HG02973 (cell line): ENCODE measurements around the gene ADARB2.

Experiments
- ATAC-seq: cut with Tn5 transposase; IDR thresholded peaks from one replicate; pipeline ENCODE4 v1.9.1; 2021; ENCODE audit warnings: moderate library complexity; ENCODE audit not compliant: unreplicated experiment

Gene ADARB2

GRCh38 chr10:1301143-1301542 lies 436.2 kb downstream of the ADARB2 start:
- no peak for ATAC-seq

GRCh38 chr10:1300218-1300617 lies 437.1 kb downstream of the ADARB2 start:
- no peak for ATAC-seq

DNA sequence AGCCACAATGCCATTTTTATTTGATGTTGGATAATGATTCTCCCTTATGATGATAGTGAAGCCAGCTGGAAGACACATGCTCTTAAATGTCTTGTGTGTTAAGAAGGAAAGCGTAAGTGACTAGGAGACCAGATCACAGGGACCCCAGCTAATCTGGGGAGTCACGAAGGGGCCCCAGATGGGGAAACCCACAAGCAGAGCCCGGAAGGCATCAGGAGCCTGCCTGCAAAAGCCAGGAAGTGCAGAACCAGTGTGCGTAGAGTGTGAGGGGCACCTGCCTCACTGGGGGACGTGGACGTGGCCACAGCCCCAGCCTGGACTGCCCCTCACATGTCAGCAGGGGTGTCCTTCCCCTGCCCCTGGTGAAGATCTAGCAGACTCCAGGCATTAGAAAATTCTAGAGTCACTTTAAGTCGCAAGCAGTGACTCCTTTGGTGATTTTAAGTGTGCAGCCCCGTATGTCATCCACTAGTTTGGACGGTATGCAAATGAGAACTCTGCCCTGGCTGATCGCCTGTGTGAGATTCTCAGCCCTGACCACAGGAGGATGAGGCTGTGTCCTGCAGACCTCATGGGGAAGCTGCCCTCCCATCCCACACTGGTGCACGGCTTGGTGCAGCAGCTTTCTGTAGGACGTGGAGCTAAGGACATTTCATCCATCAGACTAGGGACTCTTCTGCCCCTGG lies 438.1 kb downstream of the ADARB2 start:
- no peak for ATAC-seq

DNA sequence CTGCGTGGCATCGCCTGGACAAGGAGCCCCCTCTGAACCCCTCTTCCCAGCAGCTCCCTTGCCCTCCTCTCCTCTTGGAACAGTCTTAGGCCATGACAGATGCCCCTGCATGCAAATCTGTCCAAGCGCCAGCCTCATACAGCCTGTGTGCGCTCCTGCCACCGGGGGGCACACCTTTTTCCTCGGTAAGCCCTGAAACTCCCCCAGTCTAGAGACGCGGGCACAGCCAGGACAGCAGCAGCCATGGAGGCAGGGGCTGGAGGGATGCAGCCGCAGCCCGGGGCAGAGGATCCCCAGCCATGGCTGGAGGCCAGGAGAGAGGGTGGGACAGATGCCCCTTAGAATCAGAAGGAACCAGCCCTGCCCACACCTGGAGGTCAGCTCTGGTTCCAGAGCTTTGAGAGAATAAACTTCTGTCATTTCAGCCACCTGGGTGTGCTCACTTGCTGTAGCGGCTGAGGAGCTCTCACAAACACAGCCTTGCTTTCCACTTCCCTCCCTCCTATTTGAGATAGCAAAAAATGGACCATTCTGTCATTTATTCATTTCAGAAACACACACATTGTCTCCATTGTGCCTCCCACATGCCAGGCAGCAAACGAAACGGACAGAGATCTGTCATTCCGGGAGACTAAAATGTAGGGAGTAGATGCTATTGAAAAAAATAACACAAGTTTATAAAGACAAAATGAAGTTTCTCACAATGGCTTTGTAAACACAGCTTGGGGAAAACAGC lies 439.6 kb downstream of the ADARB2 start:
- ATAC-seq, result no peak

DNA sequence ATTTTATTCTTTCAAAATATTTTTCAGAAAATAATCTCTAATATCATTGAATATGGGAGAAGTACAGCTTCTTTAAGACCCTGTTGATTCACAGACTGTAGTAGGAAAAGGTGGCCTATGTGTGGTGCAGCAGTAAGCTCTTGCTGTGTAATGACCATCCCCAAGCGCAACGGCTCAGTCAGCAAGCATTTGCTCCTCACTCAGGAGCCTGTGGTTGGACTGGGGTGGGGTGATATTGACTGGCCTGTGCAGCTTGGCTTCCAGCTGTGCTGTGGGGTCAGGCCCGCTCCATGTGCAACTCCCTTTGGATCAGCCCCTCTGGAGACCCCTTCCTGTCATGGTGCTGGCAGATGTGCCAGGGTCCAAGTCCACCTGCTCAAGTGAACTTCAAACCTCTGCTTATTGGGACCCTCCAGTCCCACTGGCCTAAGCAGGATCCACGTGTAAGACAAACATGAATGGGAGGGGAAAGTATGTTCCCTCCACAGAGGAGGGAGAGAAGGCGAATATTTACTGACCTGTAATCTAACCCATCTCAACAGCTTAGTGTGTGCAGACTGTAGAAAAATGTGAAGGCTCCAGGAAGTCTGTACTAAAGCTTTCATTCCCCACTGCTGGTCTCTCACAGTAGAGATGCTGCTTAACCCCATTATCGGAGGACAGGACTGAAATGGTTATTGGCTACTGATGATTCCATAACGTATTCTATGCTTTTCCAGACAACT lies 441.4 kb downstream of the ADARB2 start:
- no peak for ATAC-seq

GRCh38 chr10:1294748-1295147 lies 442.6 kb downstream of the ADARB2 start:
- no peak for ATAC-seq

GRCh38 chr10:1293636-1294435 lies 443.5 kb downstream of the ADARB2 start:
- no peak for ATAC-seq

GRCh38 chr10:1293157-1293556 lies 444.2 kb downstream of the ADARB2 start:
- no peak for ATAC-seq

GRCh38 chr10:1292611-1293031 lies 444.7 kb downstream of the ADARB2 start:
- ATAC-seq, result no peak

- ATAC-seq, result no peak
Measured at GRCh38 chr10:1291178-1292090, 445.9 kb downstream of the ADARB2 start.

GRCh38 chr10:1290071-1290471 lies 447.3 kb downstream of the ADARB2 start:
- no peak for ATAC-seq

DNA sequence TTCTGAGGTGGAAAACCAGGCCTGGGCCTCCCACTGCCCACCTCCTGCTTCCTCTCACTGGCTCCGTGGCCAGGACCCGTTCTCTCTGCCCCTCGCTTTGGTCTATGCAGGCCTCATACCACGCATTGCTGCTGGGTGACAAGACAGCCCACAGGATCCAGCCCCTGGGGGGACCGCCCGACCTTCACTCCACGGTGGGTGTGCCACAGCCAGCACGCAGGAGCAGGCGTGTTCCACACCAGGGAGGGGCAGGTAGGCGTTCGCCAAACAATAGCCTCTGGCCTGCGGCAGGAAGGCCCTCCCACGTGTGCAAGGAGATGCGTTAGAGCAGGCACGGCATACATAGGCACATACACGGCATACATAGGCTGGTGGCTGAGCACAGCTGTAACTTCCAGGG lies 447.7 kb downstream of the ADARB2 start:
- ATAC-seq, result no peak

GRCh38 chr10:1287971-1288401 lies 449.3 kb downstream of the ADARB2 start:
- ATAC-seq, result no peak

DNA sequence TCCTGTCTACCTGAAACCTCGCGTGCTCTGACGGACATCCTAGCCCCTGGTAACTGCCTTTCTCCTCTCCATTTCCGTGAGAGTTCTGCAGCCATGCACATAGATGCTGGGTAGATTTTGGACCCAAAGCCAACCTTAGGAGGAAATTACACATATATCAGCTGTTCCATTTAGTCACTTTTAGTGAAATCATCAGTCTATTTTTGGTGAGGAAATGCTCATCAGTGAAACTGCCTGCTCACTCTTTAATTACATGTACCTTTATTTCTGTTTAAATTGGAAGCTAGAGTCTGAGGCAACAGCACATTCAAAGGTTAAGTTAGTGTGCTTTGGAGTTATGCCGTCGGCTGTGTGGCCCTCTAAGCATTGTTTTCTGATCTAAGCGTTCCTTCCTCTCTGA lies 449.8 kb downstream of the ADARB2 start:
- ATAC-seq, result no peak

DNA sequence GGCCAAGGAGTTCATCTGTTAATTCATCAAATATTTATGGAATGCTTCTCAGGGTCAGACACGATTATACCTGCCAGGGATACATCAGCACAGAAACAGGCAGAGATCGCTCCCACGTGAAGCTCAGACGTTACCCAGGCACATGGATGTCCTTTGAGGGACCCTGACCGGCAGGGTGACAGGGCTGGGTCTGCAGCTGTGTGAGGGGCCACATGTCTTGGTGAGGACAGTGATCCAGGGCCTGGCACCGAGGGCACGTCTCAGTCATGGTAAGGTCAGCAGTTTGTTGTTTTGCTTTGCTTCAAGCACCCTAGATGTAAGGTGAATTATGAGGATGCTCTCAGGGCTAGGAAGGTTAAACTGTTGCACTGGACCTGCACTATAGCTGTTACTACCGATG lies 453.2 kb downstream of the ADARB2 start:
- no peak for ATAC-seq

GRCh38 chr10:1281405-1281782 lies 455.9 kb downstream of the ADARB2 start:
- no peak for ATAC-seq

- no peak for ATAC-seq
Measured at GRCh38 chr10:1280466-1281404, 456.6 kb downstream of the ADARB2 start.

DNA sequence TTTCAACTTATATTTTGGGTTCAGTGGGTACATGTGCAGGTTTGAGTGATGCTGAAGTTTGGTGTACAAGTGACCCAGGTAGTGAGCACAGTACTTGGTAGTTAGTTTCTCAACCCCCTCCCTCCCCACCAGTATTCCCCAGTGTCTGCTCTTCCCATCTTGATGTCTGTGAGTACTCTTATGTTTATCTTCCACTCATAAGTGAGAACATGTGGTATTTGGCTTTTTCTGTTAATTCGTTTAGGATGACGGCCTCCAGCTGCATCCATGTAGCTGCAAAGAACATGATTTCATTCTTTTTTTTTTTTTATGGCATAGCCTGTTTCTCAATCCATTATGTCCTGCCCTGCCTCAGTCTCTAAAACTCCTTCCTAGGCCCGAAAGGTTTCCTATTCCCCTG lies 459.0 kb downstream of the ADARB2 start:
- ATAC-seq, result no peak
